ENCODE results near the gene TSC22D1.

DNA sequence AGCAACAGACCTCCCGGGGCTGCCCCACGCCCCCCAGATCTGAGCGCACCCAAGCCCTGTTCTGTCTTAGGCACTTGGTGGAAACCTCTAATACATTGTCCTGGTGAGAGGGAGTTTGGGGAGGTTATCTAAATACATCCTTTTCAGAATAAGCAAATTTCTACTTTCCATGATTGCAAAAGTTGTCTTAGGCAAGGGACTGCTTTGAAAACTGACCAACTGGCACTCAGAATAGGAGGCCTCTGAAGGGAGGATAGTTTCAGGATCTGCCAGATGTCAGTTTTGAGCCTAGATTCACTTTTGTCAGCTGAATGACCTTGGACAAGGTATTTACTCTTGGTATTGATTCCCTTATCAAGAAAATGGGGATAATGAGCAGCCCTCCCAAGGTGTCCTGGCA lies 190.7 kb downstream of the TSC22D1 start:
- TF ChIP-seq POLR2A (IDR thresholded peaks at IDR 0.05; ENCODE audit: low read length) (no peak), GATA1 (IDR thresholded peaks at IDR 0.05; ENCODE audit: low read depth, low read length) (no peak)
